M059J (cell line): ENCODE data around the gene CFAP206. TPM values are rescaled to one million over a fixed set of nuclear protein-coding genes. Genes with fewer than 3 reads are reported as not detected.
A peak's percentile ranks its signal among the peaks of the same experiment; 100 is the strongest.

ENCODE experiments used
- DNase-seq: peaks from one replicate; pipeline ENCODE4 v3.0.0-alpha.2; 2012; ENCODE audit warnings: low read depth
- total RNA-seq: library from RNA; depleted of rRNA; stranded (reverse); fragments of >200 nt; shearing (Covaris generic); gene quantifications from 2 replicates; pipeline ENCODE4 v1.2.3, GENCODE V29; 2014; rRNA removed

The CFAP206 gene, protein sequence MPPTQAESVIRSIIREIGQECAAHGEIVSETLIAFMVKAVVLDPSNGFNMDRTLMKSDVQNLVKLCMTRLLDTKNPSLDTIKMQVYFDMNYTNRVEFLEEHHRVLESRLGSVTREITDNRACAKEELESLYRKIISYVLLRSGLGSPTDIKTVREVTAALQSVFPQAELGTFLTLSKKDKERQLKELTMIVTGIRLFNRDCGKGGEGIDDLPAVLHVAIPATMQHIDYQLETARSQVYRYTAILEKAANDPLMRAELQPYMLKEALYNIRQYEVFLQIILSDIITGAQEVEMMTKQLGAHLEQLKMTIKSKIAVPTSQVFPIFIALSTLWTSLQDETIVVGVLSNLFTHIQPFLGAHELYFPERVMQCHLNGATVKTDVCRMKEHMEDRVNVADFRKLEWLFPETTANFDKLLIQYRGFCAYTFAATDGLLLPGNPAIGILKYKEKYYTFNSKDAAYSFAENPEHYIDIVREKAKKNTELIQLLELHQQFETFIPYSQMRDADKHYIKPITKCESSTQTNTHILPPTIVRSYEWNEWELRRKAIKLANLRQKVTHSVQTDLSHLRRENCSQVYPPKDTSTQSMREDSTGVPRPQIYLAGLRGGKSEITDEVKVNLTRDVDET
- 2.4 and 2.7 TPM in 2 replicates for total RNA-seq

DNA sequence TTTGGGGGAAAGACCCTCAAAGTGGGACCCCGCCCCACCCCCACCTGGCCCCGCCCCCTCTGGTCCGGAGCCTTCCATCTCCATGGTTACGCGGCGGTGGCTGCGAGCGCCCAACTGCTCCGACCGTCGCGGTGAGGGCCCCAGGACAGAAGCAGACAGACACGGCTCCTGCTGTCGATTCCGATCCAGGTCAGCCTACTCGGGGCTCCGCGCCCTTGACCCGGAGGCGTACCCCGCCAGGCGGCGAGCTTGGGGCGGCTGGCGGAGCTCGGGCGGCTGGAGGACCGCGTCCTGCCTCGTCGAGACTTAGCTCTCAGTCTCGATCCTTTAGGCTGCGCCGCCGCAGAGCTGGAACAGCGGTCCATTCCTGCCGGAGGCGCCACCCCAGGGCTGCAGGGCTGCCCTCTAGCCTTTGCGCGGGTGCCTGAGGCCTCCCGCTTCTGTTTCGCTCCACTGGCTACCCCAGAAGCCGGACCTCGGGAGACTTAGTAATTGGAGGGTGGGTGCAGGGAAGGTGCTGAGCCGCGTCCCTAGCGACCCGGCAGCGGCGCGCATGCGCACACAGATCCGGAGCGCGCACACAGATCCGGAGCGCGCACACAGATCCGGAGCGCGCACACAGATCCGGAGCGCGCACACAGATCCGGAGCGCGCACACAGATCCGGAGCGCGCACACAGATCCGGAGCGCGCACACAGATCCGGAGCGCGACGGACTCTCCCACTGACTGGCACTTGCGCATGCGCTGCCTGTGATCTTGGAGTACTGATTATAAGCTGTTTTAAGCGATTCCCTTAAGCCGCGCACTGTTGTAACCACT, at the start of gene CFAP206:
Gene CFAP206, plus strand, starts transcription at position 72 of the 820 bp plus-strand sequence. CDS start 1,868 bp downstream, outside the sequence.
- peak; percentile 72 for DNase-seq

DNA sequence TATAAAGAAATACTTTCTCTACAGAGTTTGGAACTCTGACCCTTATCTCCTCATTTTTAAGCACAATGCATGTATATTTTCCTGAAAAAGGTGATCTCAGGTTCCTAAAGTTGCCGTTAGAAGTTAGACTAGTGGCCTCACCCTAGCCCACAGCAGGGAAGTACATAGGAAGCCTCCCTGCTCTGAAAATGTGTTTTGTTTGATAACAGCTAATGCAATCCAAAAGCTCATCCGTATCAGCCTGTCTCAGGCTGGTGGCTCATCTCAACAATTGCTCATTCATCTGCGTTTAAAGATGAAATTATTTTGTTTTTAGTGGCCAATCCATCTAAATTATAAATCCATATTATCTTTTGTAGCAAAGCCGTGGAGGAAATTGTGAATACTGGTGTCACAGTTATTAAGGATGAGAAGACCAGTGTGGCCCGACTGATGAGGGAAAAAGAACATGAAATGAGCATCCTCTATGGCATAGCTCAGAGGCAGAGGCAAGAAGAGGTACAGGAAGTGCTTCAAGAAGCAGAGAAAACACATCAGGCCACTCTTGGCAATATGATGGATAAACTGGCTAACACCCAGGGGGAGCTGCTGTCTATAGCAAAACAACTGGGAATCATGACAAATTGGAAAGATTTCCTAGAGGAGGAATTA, 43.0 kb upstream of the CFAP206 start:
- no peak for DNase-seq

DNA sequence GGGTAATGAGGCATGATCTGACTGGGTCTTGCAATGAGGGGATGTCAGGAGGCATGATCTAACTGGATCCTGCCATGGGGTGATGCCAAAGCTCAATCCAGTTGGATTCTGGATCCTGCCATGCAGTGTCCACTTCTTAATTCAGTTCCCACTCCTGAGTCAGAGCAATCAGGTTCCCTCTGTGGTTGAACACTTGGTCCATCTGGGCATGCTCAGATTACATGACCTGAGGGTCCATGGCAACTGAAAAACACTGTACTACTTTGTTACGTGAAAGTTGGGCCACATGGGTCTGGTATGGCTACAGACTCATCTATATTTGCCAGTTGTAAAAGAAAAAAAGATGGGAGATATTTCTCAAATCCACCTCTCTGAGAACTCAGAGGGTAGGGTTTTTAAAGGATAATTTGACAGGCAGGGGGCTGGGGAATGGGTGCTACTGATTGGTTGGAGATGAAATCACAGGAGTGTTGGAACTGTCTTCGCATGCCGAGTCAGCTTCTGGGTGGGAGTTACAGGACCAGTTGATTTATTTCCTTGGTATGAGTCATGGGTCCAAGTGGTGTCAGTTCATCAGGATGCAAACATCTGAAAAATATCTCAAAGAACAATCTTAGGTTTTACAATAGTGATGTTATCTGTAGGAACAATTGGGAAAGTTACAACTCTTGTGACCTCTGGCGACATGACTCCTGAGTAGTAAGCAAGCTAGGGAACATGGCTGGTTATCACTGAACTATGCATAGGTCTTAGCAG, 41.5 kb upstream of the CFAP206 start:
- peak; percentile 37 for DNase-seq

- no peak for DNase-seq
Observed at GRCh38 chr6:87366899-87367298, 40.9 kb upstream of the CFAP206 start.

- DNase-seq: no peak
Observed at GRCh38 chr6:87373377-87373776, 34.4 kb upstream of the CFAP206 start.

GRCh38 chr6:87375315-87375714, 32.5 kb upstream of the CFAP206 start:
- no peak for DNase-seq

DNA sequence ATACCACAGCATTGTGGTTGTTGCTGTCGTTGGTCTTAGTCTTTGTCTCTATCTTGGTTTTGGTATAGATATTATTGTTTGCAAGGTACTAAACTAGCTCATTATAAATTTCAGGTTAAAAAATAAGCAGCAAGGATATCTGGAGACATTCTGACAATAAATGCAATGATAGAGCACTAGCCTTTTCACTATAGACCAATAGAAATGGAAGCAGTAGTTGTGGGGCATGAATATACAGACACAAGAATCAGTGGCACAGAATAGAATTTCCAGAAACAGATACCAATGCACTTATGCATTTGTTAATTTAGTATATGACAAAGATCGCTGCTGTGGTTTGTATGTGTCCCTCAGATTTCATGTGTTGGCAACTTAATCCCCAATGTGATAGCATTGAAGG, 31.1 kb upstream of the CFAP206 start:
- DNase-seq: no peak

DNA sequence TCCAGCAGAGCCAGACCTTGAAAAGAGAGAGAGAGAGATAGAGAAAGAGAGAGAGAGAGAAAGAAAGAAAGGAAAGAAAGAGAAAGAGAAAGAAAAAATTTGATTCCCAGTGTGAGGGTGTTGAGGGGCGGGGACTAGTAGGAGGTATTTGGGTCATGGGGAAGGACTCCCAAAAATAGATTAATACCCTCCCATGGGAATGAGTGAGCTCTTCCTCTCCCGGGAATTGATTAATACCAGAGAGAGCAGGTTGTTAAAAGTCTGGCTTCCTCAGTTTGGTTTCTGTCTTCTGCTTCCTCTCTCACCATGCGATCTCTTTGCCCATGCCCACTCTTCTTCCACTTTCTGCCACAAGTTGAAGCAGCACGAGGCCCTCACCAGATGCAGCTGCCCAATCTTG, 28.8 kb upstream of the CFAP206 start:
- no peak for DNase-seq

GRCh38 chr6:87382861-87383260, 24.9 kb upstream of the CFAP206 start:
- no peak for DNase-seq

- no peak for DNase-seq
Observed at GRCh38 chr6:87384038-87384437, 23.7 kb upstream of the CFAP206 start.

GRCh38 chr6:87384449-87384848, 23.3 kb upstream of the CFAP206 start:
- no peak for DNase-seq

GRCh38 chr6:87391334-87391733, 16.4 kb upstream of the CFAP206 start:
- DNase-seq: peak; percentile 41

DNA sequence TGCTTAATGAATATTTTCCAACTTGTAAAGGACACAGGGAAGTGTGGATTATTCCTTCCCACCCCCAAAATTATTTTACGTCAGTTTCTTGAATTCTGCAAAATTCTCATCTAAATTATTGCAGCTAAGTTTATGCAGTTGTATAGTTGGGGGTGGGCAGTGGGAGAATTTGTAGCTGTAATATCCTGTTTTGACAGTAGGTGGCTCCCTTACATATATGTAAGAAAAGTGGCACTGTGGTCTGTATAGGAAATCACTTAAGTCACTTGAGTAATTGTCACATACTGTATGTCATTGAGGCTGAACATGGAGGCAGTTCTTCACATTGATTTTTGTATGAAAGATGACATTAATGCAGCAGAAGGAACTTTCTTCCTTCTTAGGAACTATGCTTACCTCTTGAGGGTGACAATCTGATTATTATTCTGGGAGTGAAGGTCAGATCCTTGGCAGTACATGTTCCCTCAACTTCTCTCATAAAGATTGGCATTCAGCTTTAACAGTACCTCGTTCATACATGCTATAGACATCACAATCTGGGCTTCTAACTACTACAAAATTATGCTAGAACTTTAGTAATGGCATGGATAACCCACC, 14.6 kb upstream of the CFAP206 start:
- DNase-seq: peak; percentile 34

GRCh38 chr6:87395431-87395830, 12.3 kb upstream of the CFAP206 start:
- DNase-seq: no peak

DNA sequence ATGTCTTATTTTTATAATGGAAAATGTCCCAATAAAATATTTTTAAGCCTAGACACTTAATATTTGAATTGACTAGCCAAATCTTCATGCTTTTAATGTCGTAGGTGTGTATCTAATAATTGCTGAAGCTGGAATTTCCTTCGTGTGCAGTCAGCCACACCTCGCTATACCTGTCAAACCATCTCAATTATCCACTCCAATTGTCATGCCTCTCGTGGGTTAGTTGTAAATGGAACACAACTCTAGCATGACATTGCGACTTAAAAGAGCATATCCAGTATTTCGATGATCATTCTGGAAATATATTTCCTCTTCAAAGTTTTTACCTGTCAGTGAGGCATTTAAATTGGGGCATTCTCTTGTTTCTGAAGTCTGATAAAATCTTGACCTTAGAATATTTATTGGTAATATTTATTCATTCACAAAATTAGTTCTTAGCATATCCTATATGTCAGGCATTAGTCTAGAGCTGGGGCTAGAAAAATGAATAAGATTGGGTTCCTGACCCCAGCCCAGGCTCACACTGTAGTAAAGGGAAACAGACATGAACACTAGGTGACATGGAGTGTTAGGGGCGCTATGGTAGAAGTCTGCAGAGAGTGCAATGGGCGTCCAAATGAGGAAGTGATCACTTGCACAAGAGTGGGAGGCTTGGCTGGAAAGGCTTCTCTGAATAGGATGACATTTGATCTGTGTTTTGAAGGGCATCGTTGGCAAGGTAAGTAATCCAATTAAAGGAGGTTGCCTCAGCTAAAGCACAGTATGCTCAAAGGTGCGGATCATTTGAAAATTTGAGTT, 11.0 kb upstream of the CFAP206 start:
- no peak for DNase-seq

DNA sequence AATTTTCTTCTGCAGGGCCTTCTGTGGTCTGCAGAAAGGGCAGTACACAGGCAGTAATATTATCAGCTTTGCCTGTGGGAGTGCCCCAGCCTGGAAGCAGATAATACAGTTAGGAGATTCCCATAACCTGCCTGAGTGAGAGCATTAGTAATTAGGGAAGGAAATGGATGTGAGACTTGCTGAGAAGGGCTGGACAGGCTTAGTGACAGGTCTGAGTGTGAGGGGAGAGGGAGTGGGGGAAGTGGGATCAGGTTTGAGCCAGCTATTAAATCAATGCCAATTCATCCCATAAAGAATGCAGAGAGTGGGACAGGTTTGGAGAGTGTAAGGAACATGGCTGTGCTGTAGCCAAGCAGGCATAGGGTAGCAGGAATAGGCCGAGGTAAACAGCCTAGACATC, 10.1 kb upstream of the CFAP206 start:
- no peak for DNase-seq

GRCh38 chr6:87401832-87402231, 5.9 kb upstream of the CFAP206 start:
- no peak for DNase-seq

DNA sequence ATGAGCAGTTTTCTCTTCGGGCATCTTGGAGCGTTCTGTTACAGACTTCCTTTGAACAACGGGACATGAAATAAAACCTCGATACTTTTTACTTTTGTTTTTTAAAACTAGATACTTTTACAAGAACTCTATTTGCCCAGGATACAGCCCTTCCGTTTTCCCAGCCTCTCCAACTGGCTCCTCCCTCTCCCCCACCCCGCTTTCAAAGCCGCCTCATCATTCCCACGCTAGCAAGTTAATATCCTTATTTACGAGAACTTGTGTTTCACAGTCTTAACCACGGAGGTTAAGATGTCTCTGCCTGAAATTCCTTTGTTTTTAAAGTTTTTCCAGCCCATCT, 241 bp upstream of the CFAP206 start:
- peak; percentile 51 for DNase-seq

DNA sequence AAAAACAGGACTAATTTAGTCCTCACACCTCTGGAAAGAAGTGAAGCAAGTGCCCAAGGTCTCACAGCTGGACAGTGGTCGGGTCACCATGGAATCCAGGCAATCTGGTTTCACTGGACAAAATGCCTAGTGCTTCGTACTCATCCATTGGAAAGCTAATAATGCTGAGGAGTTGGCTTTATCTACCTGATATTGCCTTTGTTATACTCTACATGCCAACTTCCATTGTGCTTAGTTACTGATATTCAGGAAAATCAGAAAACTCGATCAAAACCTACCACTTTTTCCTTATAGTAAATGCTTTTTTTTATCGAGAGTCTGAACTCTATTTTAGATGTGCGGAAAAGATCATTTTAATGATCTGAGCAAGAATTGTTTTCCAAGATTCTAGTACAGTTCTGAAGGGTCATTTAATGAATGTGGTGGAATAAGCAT, 966 bp downstream of the CFAP206 start:
- no peak for DNase-seq

GRCh38 chr6:87419266-87419665, 11.5 kb downstream of the CFAP206 start:
- no peak for DNase-seq
